NCI-H1092 treated with DMSO at 0.1 percent for 48 hours (cell line): Measurements from ENCODE around the gene KAT7.

Experiments
- DNase-seq: peaks from one replicate; lab custom pipeline; 2025; lab: John Stamatoyannopoulos, UW

KAT7 gene

DNA sequence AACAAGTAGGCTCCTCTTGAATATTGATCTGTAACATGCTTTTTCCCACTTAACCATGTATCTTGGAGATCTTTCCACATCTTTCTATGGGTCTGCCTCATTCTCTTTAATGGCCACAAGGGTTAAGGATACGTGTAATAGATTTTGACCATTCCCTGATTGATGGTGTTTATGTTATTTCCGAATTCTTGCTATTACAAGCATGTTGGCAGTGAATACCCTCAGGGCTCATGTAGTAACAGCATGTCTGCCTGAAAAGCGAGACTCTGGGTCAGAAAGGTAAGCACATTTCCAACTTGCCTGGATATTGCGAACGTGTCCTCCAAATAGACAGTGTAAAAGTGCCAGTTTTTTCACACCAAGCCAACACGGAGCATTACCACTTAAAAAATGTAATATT is 54.4 kb downstream of the KAT7 start:
- DNase-seq: no peak

DNA sequence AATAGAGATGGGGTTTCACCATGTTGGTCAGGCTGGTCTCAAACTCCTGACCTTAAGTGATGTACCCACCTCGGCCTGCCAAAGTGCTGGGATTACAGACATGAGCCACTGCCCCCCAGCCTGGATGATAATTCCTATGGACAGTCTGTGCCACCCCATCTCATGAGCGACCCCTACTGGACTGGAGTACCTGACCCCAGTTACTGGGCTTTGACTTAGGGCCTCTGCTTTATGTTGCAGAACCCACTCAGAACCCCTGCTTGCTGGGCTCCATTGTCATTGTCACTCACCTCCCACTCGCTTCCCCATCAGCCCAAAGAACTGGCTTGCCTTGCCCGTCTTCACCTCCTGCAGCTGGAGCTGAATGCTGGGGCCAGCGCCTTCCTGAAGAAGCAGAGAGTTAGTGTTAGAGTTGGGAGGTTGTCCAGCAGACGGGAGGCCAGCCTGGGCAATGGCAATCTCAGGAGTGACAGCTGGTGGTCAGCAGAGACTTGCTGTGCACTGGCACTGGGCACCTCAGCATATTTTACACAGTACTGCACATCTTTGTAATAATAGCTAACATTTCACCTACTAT is 55.4 kb downstream of the KAT7 start:
- DNase-seq: no peak

- no peak for DNase-seq
These were observed 56.8 kb downstream of the KAT7 start for GRCh38 chr17:49845321-49845720.

- no peak for DNase-seq
These were observed 58.6 kb downstream of the KAT7 start for GRCh38 chr17:49846938-49847712.

DNA sequence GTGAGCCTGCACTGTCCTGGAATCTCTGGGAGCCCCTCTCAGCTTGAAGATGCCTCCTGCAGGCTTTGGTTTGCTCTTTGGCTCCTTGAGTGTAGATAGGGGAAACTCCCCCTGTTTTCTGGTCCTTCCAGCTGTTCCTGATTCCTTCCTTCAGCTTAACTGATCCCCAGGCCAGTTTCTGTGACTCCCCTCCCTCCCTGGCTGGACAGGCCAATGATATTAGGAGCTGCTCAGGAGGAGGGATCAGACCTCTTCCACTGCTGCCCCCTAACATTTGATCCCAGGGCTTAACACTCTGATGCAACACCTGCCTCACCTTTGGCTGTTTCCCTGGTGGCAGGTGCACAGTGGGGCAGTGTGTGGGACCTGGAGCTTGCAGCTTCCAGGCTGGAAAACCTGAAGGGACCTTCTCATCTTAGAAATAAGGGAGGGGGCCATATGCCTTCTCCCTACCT is 59.6 kb downstream of the KAT7 start, which contains the start of gene TAC4:
TSS of gene TAC4 (minus strand) at position 51 of the 455 bp plus-strand sequence. CDS start 52 bp downstream, outside the sequence.
- no peak for DNase-seq

GRCh38 chr17:49848739-49849138 is 60.3 kb downstream of the KAT7 start:
- no peak for DNase-seq

DNA sequence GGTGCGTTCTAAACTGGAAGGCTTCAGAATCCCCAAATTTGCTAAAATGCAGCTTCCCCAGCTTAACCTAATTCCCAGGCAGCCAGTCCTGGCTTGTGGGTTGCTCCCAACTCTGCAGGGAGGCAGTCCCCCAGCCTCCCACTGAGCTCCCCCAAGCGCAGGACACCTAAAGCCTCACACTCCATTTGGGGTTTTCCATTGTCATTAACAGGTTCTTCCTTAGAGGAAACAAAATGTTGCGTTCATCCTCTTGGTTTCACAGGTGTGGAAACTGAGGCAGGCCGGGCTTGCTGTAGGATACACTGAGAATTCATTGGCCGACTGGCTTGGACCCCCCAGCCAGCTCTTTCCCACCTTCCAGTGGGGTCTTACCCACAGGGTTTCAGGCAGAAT is 61.7 kb downstream of the KAT7 start:
- DNase-seq: no peak

- no peak for DNase-seq
These were observed 62.4 kb downstream of the KAT7 start for GRCh38 chr17:49850772-49851386.

DNA sequence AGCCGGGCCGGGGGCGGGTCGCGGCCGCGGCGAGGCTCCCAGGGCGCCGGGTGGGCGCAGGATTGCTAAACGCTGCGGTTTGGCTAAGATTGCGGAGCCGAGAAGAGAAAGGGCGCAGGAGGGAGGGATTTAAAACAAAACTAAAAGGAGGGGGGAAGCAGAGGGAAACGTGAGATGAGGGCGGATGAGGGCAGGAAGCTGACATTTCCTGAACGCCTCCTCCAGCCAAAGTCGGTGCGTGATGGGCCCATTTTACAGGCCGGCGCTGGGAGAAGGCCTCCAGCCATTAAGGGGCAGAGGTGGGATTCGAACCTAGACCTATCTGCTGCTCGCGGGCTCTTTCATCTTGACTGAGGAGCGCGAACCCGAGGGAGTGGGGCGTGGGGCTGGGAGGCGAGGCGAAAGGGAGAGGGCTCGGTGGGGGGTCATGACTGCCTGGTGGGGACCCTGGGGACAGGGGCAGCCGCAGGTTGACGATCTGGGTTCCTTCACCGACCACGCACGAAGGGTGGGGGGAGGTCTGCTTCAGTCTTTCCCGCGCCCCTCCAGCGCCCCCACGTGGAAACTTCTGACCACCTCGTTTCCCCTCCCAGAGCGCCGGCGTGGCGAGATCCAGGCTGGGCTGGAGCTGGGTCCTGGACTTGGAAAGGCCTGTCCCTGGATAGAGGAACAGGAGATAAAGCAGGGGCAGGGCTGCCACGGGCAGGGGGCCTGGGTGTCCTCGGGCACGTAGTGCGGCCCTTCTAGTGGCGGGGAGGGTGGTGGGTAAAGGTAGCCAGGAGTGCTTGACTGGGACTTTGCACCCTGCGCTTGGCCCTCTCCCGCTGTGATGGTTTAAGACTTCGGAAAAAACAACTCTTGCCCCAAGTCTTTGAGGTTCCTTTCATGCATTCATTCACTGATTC is 63.2 kb downstream of the KAT7 start:
- peak; percentile 34 for DNase-seq

DNA sequence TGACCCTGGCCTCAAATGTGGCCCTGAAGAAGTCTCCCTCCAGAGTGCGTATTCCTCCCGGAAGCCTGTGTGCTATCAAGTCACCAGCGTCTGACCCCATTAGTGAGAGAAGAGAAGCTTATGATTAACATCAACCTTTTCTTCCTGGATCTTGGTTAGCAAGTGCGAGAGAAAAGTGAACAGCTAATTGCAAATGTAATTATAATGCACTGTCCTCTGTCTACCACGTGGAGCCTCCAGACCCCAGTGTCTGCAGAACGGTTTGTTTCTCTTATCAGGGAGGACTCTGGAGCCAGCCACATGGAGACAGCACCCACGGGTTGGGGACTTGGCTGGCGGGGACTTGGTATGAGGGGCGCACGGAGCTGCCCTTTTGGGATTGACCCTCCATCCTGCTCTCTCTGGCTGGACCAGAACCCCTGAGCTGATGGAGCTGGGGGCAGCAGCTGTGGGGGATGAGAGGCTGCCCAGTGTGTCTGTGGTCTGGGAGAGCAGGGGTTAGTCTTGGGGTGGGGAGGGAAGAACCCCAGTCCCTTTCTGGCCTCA is 65.1 kb downstream of the KAT7 start:
- DNase-seq: no peak

DNA sequence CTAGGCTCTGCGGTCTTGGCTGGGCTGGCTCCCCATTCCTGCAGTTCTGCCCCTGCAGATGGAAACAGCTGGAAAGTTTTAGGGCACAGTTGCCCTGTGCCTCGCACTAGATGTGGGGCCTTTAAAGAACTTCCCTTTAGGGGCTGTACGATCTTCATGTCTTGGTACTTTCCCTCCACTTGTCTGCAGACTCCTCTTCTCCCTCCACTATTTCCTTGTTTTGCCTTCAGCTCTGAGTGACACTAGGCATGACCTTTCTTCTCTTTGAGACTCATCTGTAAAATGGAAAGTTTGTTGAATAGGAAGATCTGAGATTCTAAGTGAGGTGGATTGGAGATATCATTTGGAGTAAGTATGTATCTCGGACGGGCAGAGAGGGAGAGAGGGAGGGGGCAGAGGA is 65.6 kb downstream of the KAT7 start:
- no peak for DNase-seq

GRCh38 chr17:49858796-49859195 is 70.3 kb downstream of the KAT7 start:
- no peak for DNase-seq

GRCh38 chr17:49859991-49860953 is 71.8 kb downstream of the KAT7 start:
- no peak for DNase-seq

- DNase-seq: peak; percentile 9
These were observed 72.8 kb downstream of the KAT7 start for GRCh38 chr17:49861150-49861884.

DNA sequence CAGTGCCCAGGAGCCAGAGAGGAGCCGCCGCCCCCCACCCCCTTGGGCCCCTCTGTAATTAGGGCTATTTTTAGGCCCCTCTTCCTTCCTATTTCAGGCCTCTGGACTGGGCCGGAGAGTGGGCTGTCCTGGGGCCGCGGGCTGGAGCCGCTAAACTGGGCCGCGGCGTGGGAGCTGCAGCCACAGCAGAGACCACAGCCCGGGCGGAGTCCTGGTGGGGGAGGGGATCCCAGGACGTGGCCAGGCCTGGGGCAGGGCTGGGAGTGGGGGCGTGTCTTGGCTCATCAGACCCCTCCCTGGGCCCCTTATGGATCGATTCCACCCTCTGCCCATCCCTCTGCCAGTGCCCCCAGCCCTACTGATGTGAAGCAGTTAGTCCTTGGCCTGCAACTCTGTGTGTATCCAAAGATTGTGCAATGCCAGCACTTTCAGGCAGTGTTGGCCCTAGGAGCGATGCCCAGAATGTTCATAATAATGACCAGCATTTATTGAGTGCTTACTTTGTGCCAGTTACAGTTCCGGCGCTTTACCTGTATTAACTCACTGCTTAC is 74.4 kb downstream of the KAT7 start:
- DNase-seq: no peak

- no peak for DNase-seq
These were observed 77.5 kb downstream of the KAT7 start for GRCh38 chr17:49866019-49866380.

- DNase-seq: no peak
These were observed 78.5 kb downstream of the KAT7 start for GRCh38 chr17:49866882-49867413.

GRCh38 chr17:49869038-49869374 is 80.5 kb downstream of the KAT7 start:
- DNase-seq: no peak

DNA sequence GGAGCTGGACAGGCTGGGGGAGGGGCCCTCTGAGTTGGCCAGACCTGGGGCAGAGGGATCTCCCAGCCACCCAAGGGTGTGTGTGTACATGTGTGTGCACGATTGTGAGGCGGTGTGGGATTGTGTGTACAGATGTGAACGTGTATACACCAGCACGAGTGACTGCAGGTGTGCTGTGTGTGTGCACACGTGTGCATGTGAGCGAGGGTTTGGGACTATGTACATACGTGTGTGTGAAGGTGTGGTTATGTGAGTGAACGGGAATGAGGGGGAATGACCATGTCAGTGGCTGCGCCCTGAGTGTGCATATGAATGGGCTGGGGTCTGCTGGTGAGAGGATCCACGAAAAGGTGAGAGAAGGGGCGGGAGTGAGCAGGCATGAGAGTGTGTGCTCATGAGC is 81.8 kb downstream of the KAT7 start:
- DNase-seq: no peak

- DNase-seq: no peak
These were observed 82.7 kb downstream of the KAT7 start for GRCh38 chr17:49871211-49871610.
